Measurements from ENCODE around the gene GSC.

The GSC gene

DNA sequence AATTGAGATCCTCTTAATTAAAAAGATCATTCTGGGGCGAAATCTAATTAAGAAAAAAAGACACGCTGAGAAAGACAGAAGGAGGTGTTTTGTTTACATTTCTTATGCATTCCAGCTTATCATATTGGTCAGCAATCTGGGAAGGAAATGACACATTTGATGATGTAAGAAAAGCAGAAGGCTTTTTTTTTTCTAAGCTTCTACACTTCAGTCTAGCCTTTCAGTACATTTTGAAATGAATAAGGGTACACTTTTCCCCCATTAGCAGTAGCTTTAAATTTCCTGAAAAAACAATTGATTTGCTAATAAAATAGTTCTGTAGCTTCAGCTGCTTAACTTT is 5.9 kb upstream of the GSC start:
- TF ChIP-seq, protein P1, sequence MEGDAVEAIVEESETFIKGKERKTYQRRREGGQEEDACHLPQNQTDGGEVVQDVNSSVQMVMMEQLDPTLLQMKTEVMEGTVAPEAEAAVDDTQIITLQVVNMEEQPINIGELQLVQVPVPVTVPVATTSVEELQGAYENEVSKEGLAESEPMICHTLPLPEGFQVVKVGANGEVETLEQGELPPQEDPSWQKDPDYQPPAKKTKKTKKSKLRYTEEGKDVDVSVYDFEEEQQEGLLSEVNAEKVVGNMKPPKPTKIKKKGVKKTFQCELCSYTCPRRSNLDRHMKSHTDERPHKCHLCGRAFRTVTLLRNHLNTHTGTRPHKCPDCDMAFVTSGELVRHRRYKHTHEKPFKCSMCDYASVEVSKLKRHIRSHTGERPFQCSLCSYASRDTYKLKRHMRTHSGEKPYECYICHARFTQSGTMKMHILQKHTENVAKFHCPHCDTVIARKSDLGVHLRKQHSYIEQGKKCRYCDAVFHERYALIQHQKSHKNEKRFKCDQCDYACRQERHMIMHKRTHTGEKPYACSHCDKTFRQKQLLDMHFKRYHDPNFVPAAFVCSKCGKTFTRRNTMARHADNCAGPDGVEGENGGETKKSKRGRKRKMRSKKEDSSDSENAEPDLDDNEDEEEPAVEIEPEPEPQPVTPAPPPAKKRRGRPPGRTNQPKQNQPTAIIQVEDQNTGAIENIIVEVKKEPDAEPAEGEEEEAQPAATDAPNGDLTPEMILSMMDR (IDR thresholded peaks at IDR 0.05) = no peak
- no peak overlapping the region for H3K27ac ChIP-seq
- H3K4me3 ChIP-seq = no peak overlapping the region
- no peak for DNase-seq (ENCODE audit: low spot score)

GRCh38 chr14:94775091-94775870 is 5.4 kb upstream of the GSC start:
- no peak for DNase-seq (ENCODE audit: low spot score)
- no peak overlapping the region for H3K27ac ChIP-seq
- TF ChIP-seq, protein P1 (IDR thresholded peaks at IDR 0.05) = no peak
- no peak overlapping the region for H3K4me3 ChIP-seq

GRCh38 chr14:94774344-94775090 is 4.6 kb upstream of the GSC start:
- H3K27ac ChIP-seq = no peak overlapping the region
- DNase-seq (ENCODE audit: low spot score) = no peak
- H3K4me3 ChIP-seq = no peak overlapping the region
- TF ChIP-seq, protein P1 (IDR thresholded peaks at IDR 0.05) = no peak

DNA sequence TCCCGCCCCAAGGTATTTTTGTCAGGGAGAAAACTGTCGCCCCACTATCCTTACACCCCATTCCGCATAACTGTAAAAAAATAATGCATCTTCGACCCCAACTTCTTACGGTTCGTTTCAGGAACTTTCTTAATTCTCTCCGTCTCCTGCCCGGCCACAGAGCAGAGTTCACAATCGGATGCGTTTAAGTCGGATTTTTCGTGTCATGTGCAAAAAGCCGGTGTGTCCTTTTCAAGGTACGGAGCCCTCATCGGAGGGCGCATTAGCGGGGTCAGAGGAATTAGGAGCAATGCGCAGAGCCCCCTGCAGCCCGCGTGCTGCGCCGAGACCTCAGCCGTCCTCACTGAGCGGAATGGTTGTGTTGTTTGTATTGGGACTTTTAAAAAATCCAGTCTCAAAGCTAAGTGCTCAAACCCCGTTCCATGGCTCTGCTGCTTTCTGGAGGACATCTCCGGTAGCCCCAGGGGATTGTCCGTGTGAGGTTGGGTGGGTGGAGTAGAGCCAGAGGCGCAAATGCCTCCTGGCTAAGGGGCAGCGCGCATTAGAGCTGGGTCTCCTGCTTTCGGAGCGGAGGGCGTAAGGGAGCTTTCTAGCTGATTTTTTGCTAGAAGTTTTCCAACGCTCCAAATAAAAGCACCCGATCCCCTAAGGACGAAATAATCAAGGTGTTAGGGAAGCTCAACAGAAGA is 3.9 kb upstream of the GSC start:
- TF ChIP-seq, protein P1 (IDR thresholded peaks at IDR 0.05) = no peak
- H3K4me3 ChIP-seq = no peak overlapping the region
- H3K27ac ChIP-seq = no peak overlapping the region
- DNase-seq (ENCODE audit: low spot score) = no peak

- TF ChIP-seq, protein P1 (IDR thresholded peaks at IDR 0.05) = no peak
- Histone ChIP-seq H3K4me3 (no peak overlapping the region), H3K27ac (no peak overlapping the region)
Measured at GRCh38 chr14:94773061-94773648, 3.2 kb upstream of the GSC start.

GRCh38 chr14:94772548-94772947 is 2.6 kb upstream of the GSC start:
- Histone ChIP-seq H3K4me3 (no peak overlapping the region), H3K27ac (no peak overlapping the region)
- no peak for DNase-seq (ENCODE audit: low spot score)
- TF ChIP-seq, protein P1 (IDR thresholded peaks at IDR 0.05) = no peak

More at GRCh38 chr14:94773061-94773648, 3.2 kb upstream of the GSC start:
- DNase-seq (ENCODE audit: low spot score) = no peak

All from coronary artery (tissue), 2 donors.